Ishikawa (cell line): ENCODE data around the gene TSPEAR.

Experiments
- EP300 ChIP-seq: IDR thresholded peaks from 2 replicates; pipeline ENCODE4 v1.6.1; 2012; ENCODE audit warnings: borderline replicate concordance
- FOXM1 ChIP-seq: IDR thresholded peaks from 2 replicates; pipeline ENCODE4 v1.6.1; 2012; ENCODE audit warnings: low read depth, borderline replicate concordance
- RAD21 ChIP-seq: IDR thresholded peaks from 2 replicates; pipeline ENCODE4 v1.6.1; 2012; ENCODE audit warnings: low read depth
- TAF1 ChIP-seq: IDR thresholded peaks from 2 replicates; pipeline ENCODE4 v1.6.1; 2012; ENCODE audit warnings: low read depth, mild to moderate bottlenecking
- TCF12 ChIP-seq: IDR thresholded peaks from 2 replicates; pipeline ENCODE4 v1.6.1; 2012; ENCODE audit warnings: low read depth
- YY1 ChIP-seq: IDR thresholded peaks from 2 replicates; pipeline ENCODE4 v1.6.1; 2012; ENCODE audit warnings: low read depth
- ZBTB7A ChIP-seq: IDR thresholded peaks from 2 replicates; pipeline ENCODE4 v1.6.1; 2012; ENCODE audit warnings: low read depth
- TF ChIP-seq, protein P1 (sequence below): IDR thresholded peaks from 2 replicates; pipeline ENCODE4 v1.6.1; 2012
- TF ChIP-seq, protein P2 (sequence below): IDR thresholded peaks from 2 replicates; pipeline ENCODE4 v1.6.1; 2012; ENCODE audit warnings: low read depth, mild to moderate bottlenecking
- TF ChIP-seq, protein P3 (sequence below): IDR thresholded peaks from 2 replicates; pipeline ENCODE4 v1.6.1; 2012

DNA sequence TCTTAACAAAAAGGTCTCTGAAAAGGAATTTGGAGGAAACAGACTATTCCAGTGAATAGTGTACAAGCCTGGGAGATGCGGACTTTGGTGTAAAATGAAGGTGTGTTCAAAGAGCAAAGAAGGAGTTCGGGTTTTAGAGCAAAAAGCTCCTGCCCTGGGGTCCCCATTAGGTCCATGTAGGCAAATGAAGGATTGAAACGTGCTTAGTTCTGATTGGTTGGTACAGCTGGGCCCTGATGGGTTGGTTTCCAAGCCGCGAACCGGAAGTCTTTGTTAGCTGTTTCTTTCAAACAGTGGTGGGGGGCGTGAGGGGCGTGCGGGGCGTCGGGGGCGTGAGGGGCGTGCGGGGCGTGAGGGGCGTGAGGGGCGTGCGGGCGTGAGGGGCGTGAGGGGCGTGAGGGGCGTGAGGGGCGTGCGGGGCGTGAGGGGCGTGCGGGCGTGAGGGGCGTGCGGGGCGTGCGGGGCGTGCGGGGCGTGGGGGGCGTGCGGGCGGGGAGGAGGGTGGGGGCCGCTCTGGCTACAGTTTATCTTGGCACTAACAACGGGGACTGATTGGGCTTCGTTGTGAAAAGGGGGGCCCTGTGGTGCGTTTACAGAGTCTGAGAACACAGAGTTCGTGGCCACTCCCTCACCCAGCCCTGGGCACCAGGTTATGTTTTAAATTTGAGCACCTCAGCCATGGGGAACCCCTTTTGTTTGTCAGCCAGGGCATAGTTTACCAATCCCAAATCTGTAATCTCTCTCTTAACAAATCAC, 226.7 kb downstream of the TSPEAR start:
- TF ChIP-seq, protein P1, sequence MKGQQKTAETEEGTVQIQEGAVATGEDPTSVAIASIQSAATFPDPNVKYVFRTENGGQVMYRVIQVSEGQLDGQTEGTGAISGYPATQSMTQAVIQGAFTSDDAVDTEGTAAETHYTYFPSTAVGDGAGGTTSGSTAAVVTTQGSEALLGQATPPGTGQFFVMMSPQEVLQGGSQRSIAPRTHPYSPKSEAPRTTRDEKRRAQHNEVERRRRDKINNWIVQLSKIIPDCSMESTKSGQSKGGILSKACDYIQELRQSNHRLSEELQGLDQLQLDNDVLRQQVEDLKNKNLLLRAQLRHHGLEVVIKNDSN = no peak
- TF ChIP-seq, protein P2, sequence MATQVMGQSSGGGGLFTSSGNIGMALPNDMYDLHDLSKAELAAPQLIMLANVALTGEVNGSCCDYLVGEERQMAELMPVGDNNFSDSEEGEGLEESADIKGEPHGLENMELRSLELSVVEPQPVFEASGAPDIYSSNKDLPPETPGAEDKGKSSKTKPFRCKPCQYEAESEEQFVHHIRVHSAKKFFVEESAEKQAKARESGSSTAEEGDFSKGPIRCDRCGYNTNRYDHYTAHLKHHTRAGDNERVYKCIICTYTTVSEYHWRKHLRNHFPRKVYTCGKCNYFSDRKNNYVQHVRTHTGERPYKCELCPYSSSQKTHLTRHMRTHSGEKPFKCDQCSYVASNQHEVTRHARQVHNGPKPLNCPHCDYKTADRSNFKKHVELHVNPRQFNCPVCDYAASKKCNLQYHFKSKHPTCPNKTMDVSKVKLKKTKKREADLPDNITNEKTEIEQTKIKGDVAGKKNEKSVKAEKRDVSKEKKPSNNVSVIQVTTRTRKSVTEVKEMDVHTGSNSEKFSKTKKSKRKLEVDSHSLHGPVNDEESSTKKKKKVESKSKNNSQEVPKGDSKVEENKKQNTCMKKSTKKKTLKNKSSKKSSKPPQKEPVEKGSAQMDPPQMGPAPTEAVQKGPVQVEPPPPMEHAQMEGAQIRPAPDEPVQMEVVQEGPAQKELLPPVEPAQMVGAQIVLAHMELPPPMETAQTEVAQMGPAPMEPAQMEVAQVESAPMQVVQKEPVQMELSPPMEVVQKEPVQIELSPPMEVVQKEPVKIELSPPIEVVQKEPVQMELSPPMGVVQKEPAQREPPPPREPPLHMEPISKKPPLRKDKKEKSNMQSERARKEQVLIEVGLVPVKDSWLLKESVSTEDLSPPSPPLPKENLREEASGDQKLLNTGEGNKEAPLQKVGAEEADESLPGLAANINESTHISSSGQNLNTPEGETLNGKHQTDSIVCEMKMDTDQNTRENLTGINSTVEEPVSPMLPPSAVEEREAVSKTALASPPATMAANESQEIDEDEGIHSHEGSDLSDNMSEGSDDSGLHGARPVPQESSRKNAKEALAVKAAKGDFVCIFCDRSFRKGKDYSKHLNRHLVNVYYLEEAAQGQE = no peak
- TF ChIP-seq ZBTB7A (no peak), EP300 (no peak), YY1 (no peak), TCF12 (no peak), FOXM1 (no peak), RAD21 (no peak), TAF1 (no peak)
- TF ChIP-seq, protein P3, sequence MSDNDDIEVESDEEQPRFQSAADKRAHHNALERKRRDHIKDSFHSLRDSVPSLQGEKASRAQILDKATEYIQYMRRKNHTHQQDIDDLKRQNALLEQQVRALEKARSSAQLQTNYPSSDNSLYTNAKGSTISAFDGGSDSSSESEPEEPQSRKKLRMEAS = no peak
